ENCODE measurements around the gene TFG. TPM values are rescaled to one million over a fixed set of nuclear protein-coding genes. Genes with fewer than 3 reads are reported as not detected.
A peak's percentile ranks its signal among the peaks of the same experiment; 100 is the strongest.

The TFG gene
- total and polyA plus RNA-seq, 9 of the 15 experiments (the other 6 are each of a cell fraction or from before 2014, with no cell fraction given), result 31.8 to 143 (median 57.8) TPM

GRCh38 chr3:100745617-100746016, 36.3 kb downstream of the TFG start:
- CTCF ChIA-PET (ENCODE audit: low intra/inter-chr PET ratio), result no interaction called here
- FAIRE-seq (no peak), ATAC-seq (no peak), DNase-seq (ENCODE audit: extremely low read depth in 1 of 4, low spot score in 3 of 4) (no peak)
- intact Hi-C loops (cut with micrococcal nuclease), result no loop called here
- H3K4me3 ChIP-seq, result no peak overlapping the region
- no peaks in the 10 kb centered on the region for H3K9me3 ChIP-seq (replicated peaks; ENCODE audit: control insufficient read depth, insufficient read depth, low read depth, low read length)
- no peak overlapping the region for H3K27ac ChIP-seq (ENCODE audit: extremely low read depth, low read depth, low read length)
- no TSS peak for BruUV-seq (replicated peaks)
- H3K36me3 ChIP-seq (ENCODE audit: control insufficient read depth, insufficient read depth, low read length), result peaks cover 91% of the 10 kb centered on the region
- H3K4me2 ChIP-seq (ENCODE audit: insufficient read depth, low read length), result no peak overlapping the region
- peaks cover 0 to 5% of the 10 kb centered on the region in 2 experiments; a peak in 2 of 5 replicates for H3K4me1 ChIP-seq (replicated peaks in 1 of 2; ENCODE audit: control insufficient read depth in 2 of 2, insufficient read depth in 2 of 2, low read length in 2 of 2)
- TF ChIP-seq RNF2 (IDR thresholded peaks at IDR 0.05) (no peak), ZBTB40 (IDR thresholded peaks at IDR 0.05) (peak; percentile 88), ZBTB40 (CRISPR knock-in tag; IDR thresholded peaks at IDR 0.05) (peak; percentile 28; the same call in 1 of the 2 replicates)
- POLR2A ChIA-PET, result no interaction called here
- no peak overlapping the region for H3K9ac ChIP-seq (ENCODE audit: insufficient read depth in 1 of 2, low read depth in 2 of 2, low read length in 2 of 2)
- in situ Hi-C loops (cut with MboI), result no loop called here
- H4K20me1 ChIP-seq (replicated peaks; ENCODE audit: control insufficient read depth, insufficient read depth, low read length), result no peaks in the 10 kb centered on the region
- no peaks in the 10 kb centered on the region; the same call in 2 of the 3 replicates for H3K79me2 ChIP-seq (ENCODE audit: control insufficient read depth, insufficient read depth, low read length)
- no peaks in the 10 kb centered on the region for H3K27me3 ChIP-seq (ENCODE audit: control insufficient read depth in 2 of 2, insufficient read depth in 2 of 2, low read length in 2 of 2)
- H3K9me1 ChIP-seq (ENCODE audit: control insufficient read depth, insufficient read depth, low read length), result no peaks in the 10 kb centered on the region
- no peak overlapping the region for H2AFZ ChIP-seq (ENCODE audit: low read depth, low read length)
